IMR-90 (cell line): Measurements from ENCODE around the gene HOXB8. TPM values are rescaled to one million over a fixed set of nuclear protein-coding genes. Genes with fewer than 3 reads are reported as not detected.

Experiments used
- ATAC-seq: fragments of 200-7000 bp; cut with Tn5 transposase; 2 replicates; pipeline ENCODE4 v1.9.1; 2020; ENCODE audit warnings: low read depth, mild to moderate bottlenecking, moderate library complexity
- BruUV-seq: library from RNA; stranded (reverse); fragments of 400-500 nt; replicated peaks from 2 replicates; lab custom pipeline; 2021; lab: Mats Ljungman, UMichigan
- CTCF ChIA-PET: fragments of 300-600 bp; formaldehyde crosslinking; extraction: SDS; loops from one replicate; lab custom pipeline; 2021; ENCODE audit warnings: antibody characterized with exemption; lab: Yijun Ruan, JAX
- POLR2A ChIA-PET: fragments of 300-600 bp; sonication (Branson Sonifier 250); formaldehyde crosslinking; loops from one replicate; lab custom pipeline; 2022; ENCODE audit warnings: antibody characterized with exemption; ENCODE audit not compliant: unreplicated experiment; lab: Charles Lee
- DNase-seq: peaks from one replicate; pipeline ENCODE4 v3.0.0; 2013
- H2AFZ ChIP-seq: replicated peaks from 2 replicates; pipeline ENCODE3; 2013; ENCODE audit warnings: low read length, mild to moderate bottlenecking; ENCODE audit not compliant: poor library complexity
- H2AK5ac ChIP-seq: 2 replicates; pipeline ENCODE4 v1.6.1; 2013; ENCODE audit warnings: low read depth, low read length, inconsistent platforms
- H2AK9ac ChIP-seq: replicated peaks from 2 replicates; pipeline ENCODE3; 2013; ENCODE audit warnings: mild to moderate bottlenecking, low read depth, low read length, moderate library complexity; ENCODE audit not compliant: poor library complexity
- H2BK120ac ChIP-seq: 2 replicates; pipeline ENCODE4 v1.6.1; 2013; ENCODE audit warnings: low read depth, low read length, inconsistent platforms
- H2BK15ac ChIP-seq: 3 replicates; pipeline ENCODE4 v1.6.1; 2013; ENCODE audit warnings: low read depth, low read length, inconsistent platforms
- H2BK20ac ChIP-seq: 2 replicates; pipeline ENCODE4 v1.6.1; 2013; ENCODE audit warnings: low read depth, mild to moderate bottlenecking, inconsistent platforms, low read length, moderate library complexity
- H2BK5ac ChIP-seq: 2 replicates; pipeline ENCODE4 v1.6.1; 2013; ENCODE audit warnings: mild to moderate bottlenecking, low read depth, low read length, inconsistent platforms; ENCODE audit not compliant: poor library complexity, severe bottlenecking
- H3K14ac ChIP-seq: replicated peaks from 2 replicates; pipeline ENCODE4 v1.6.1; 2013; ENCODE audit warnings: low read depth, low read length, inconsistent platforms
- H3K18ac ChIP-seq: 2 replicates; pipeline ENCODE4 v1.6.1; 2013; ENCODE audit warnings: low read depth, low read length, control low read depth
- H3K23ac ChIP-seq: 2 replicates; pipeline ENCODE4 v1.6.1; 2013; ENCODE audit warnings: low read depth, low read length, inconsistent platforms
- H3K27ac ChIP-seq: 2 replicates; pipeline ENCODE4 v1.5.1; 2013; ENCODE audit warnings: mild to moderate bottlenecking, control low read depth, low read length; ENCODE audit not compliant: insufficient read depth
- H3K27me3 ChIP-seq: 2 replicates; pipeline ENCODE4 v1.6.1; 2013; ENCODE audit warnings: low read length; ENCODE audit not compliant: control insufficient read depth, insufficient read depth
- H3K36me3 ChIP-seq: 2 replicates; pipeline ENCODE4 v1.6.1; 2013; ENCODE audit warnings: low read length, mixed read lengths; ENCODE audit not compliant: control insufficient read depth, insufficient read depth
- H3K4ac ChIP-seq: 2 replicates; pipeline ENCODE4 v1.6.1; 2013; ENCODE audit warnings: low read depth, low read length, inconsistent platforms
- H3K4me1 ChIP-seq: 2 replicates; pipeline ENCODE4 v1.6.1; 2013; ENCODE audit warnings: low read length, mixed read lengths; ENCODE audit not compliant: control insufficient read depth, insufficient read depth
- H3K4me2 ChIP-seq: 2 replicates; pipeline ENCODE4 v1.6.1; 2013; ENCODE audit warnings: low read depth, mild to moderate bottlenecking, control low read depth, low read length, moderate library complexity
- H3K4me3 ChIP-seq: 2 replicates; pipeline ENCODE4 v1.5.1; 2013; ENCODE audit warnings: low read depth, mild to moderate bottlenecking, control low read depth, low read length, moderate library complexity; ENCODE audit not compliant: insufficient read depth
- H3K56ac ChIP-seq: 2 replicates; pipeline ENCODE4 v1.6.1; 2013; ENCODE audit warnings: low read length, inconsistent platforms; ENCODE audit not compliant: insufficient read depth; ENCODE audit errors: extremely low read depth
- H3K79me1 ChIP-seq, 2 experiments: 2 replicates each; pipeline ENCODE4 v1.6.1; 2013; ENCODE audit warnings: low read length in 2 of 2, inconsistent platforms in 1 of 2, low read depth in 1 of 2
- H3K9ac ChIP-seq: 2 replicates; pipeline ENCODE4 v1.6.1; 2013; ENCODE audit warnings: low read depth, low read length, control low read depth
- H3K9me1 ChIP-seq: 2 replicates; pipeline ENCODE4 v1.6.1; 2013; ENCODE audit warnings: low read length, inconsistent platforms; ENCODE audit not compliant: insufficient read depth
- H3K9me3 ChIP-seq: 2 replicates; pipeline ENCODE4 v1.6.1; 2013; ENCODE audit warnings: low read length; ENCODE audit not compliant: control insufficient read depth, insufficient read depth
- H4K20me1 ChIP-seq: 2 replicates; pipeline ENCODE4 v1.6.1; 2013; ENCODE audit warnings: low read length, inconsistent platforms; ENCODE audit not compliant: insufficient read depth
- H4K5ac ChIP-seq: 2 replicates; pipeline ENCODE4 v1.6.1; 2013; ENCODE audit warnings: mild to moderate bottlenecking, low read depth, low read length, control low read depth
- H4K8ac ChIP-seq, 2 experiments: 2 replicates each; pipeline ENCODE4 v1.6.1; 2013; ENCODE audit warnings: low read depth in 2 of 2, low read length in 2 of 2, control low read depth in 1 of 2, inconsistent platforms in 1 of 2
- H4K91ac ChIP-seq: 2 replicates; pipeline ENCODE4 v1.6.1; 2013; ENCODE audit warnings: low read depth, low read length, inconsistent platforms; ENCODE audit not compliant: insufficient read depth
- RFX5 ChIP-seq: IDR thresholded peaks from 2 replicates; pipeline ENCODE4 v1.8.0; 2012; ENCODE audit warnings: low read depth, mild to moderate bottlenecking, low read length, moderate library complexity
- whole genome bisulfite sequencing, 2 experiments: methylation state at CpG; one replicate each; pipeline versions ENCODE4 v1.1.5 to v1.1.7; 2013; ENCODE audit warnings: missing lambda C conversion rate in 2 of 2; ENCODE audit not compliant: insufficient read length in 1 of 2; ENCODE audit errors: extremely low coverage in 2 of 2; 5-methylcytosine and 5-hydroxymethylcytosine counted together
- dilution Hi-C: fragments of 300-500 bp; cut with HindIII; formaldehyde crosslinking; loops from one replicate; pipeline ENCODE4 v1.14.3; 2018; ENCODE audit warnings: low sequenced_read_pairs; ENCODE audit not compliant: unreplicated experiment
- in situ Hi-C: fragments of 300-500 bp; cut with MboI; formaldehyde crosslinking; loops from 3 replicates; pipeline ENCODE4 v1.14.3; 2019; ENCODE audit warnings: low sequenced_read_pairs, inconsistent platforms, mixed read lengths
- intact Hi-C: fragments of 100-400 bp; cut with micrococcal nuclease; formaldehyde crosslinking; loops from 2 replicates; pipeline ENCODE4 v1.10.0; 2022
- polyA plus RNA-seq, 3 experiments: library from polyadenylated mRNA; depleted of rRNA; stranded (reverse); fragments of >200 nt; gene quantifications; 2 replicates each; pipeline ENCODE4 v1.2.3, GENCODE V29; 2012; ENCODE audit warnings: low replicate concordance in 1 of 3
- total RNA-seq: library from RNA; depleted of rRNA; stranded (reverse); fragments of >200 nt; gene quantifications from 2 replicates; pipeline ENCODE4 v1.2.3, GENCODE V29; 2012

Gene HOXB8
- total and polyA plus RNA-seq, 2 of the 4 experiments (the other 2 are of a cell fraction): 0.54 to 5.3 TPM

DNA sequence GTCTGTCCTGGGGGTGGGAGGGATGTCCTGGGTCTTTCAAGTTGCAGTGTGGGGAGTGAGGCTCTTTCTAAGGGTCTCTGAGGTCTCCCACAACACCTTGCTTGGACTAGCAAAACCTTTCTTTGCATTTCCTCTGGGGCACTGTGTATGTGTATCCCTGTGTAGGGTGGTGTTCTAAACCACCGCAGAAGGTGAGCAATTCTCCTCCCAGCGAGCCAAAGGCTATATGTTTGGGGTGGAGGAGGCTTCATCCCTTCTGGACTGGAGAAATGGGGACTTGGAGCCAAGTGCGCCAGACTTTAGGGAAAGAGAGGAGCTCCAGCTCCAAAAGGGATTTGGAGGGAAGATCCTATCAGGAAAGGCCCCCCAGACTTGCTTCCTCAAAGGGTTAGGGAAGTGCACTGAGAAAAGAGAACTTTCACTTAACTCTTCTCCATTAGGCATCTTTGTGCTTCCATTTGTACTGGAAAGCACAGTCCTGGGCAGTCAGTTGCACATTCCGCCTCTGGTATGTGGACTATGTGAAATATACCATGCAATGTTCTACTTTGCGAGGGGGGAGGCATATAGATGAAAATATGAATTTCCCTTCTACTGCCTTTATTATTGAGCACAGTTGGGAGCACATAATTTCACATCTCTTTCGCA is 29.9 kb upstream of the HOXB8 start:
- no peak overlapping the region for H2BK20ac ChIP-seq
- no peak overlapping the region for H3K9ac ChIP-seq
- intact Hi-C loops (no loop called here), in situ Hi-C loops (loop anchor here (10.0 kb wide), 1 partner anchor 60 kb away; no protein-coding TSS in a partner anchor), dilution Hi-C loops (no loop called here)
- no peaks in the 10 kb centered on the region for H3K36me3 ChIP-seq
- H2BK15ac ChIP-seq: no peak overlapping the region
- no peaks in the 10 kb centered on the region for H3K79me1 ChIP-seq
- no peak for TF ChIP-seq RFX5
- no peak overlapping the region for H2AFZ ChIP-seq
- H4K5ac ChIP-seq: no peak overlapping the region
- no peak overlapping the region for H2BK5ac ChIP-seq
- H3K4me1 ChIP-seq: no peaks in the 10 kb centered on the region
- CTCF ChIA-PET: no interaction called here
- no peak overlapping the region for H3K4me3 ChIP-seq
- H3K23ac ChIP-seq: no peak overlapping the region
- H2AK9ac ChIP-seq: no peak overlapping the region
- WGBS, 2 experiments: 10% methylated on average over 2 of the region's 6 CpGs; no CpG with 5 or more reads in 1 of the 2 experiments
- H3K9me1 ChIP-seq: no peaks in the 10 kb centered on the region
- H3K14ac ChIP-seq: no peak overlapping the region
- no peak overlapping the region for H3K27ac ChIP-seq
- no peak overlapping the region for H3K56ac ChIP-seq
- no peak overlapping the region for H3K4me2 ChIP-seq
- DNase-seq (no peak), ATAC-seq (no peak)
- no peak overlapping the region for H3K18ac ChIP-seq
- H4K20me1 ChIP-seq: no peaks in the 10 kb centered on the region
- no peak overlapping the region for H2BK120ac ChIP-seq
- H3K4ac ChIP-seq: no peak overlapping the region
- peaks cover 8% of the 10 kb centered on the region for H3K9me3 ChIP-seq
- no TSS peak for BruUV-seq
- no peak overlapping the region for H4K8ac ChIP-seq
- H4K91ac ChIP-seq: no peak overlapping the region
- H3K27me3 ChIP-seq: peaks cover 86% of the 10 kb centered on the region
- no peak overlapping the region for H2AK5ac ChIP-seq
- POLR2A ChIA-PET: no interaction called here
